GM12878 (cell line): ENCODE results near the gene ZBED3. TPM values are rescaled to one million over a fixed set of nuclear protein-coding genes. Genes with fewer than 3 reads are reported as not detected.

Source experiments
- DPF2 ChIP-seq: fragments of 450-650 bp; IDR thresholded peaks from 2 replicates; pipeline ENCODE4 v1.6.1; 2017; ENCODE audit warnings: mild to moderate bottlenecking
- FOXK2 ChIP-seq: fragments of 450-650 bp; IDR thresholded peaks from 2 replicates; pipeline ENCODE4 v1.6.1; 2017; ENCODE audit warnings: mild to moderate bottlenecking, moderate library complexity
- GATAD2B ChIP-seq: fragments of 450-650 bp; conservative IDR thresholded peaks from 2 replicates; pipeline ENCODE4 v1.6.1; 2017; ENCODE audit warnings: low read depth, mild to moderate bottlenecking, moderate library complexity
- HCFC1 ChIP-seq: fragments of 150-350 bp; IDR thresholded peaks from 2 replicates; pipeline ENCODE4 v1.6.1; 2014; ENCODE audit warnings: low read length
- HDAC6 ChIP-seq: fragments of 200-600 bp; sonication (generic); IDR thresholded peaks from one replicate; pipeline ENCODE4 v1.8.0; 2017; ENCODE audit warnings: antibody characterized with exemption; ENCODE audit not compliant: unreplicated experiment
- IRF4 ChIP-seq: IDR thresholded peaks from 2 replicates; pipeline ENCODE4 v1.6.1; 2011; ENCODE audit warnings: low read depth, low read length
- KAT2A ChIP-seq: conservative IDR thresholded peaks from 2 replicates; pipeline ENCODE4 v1.6.1; 2011; ENCODE audit warnings: low read depth, low read length; ENCODE audit not compliant: control insufficient read depth
- MEF2A ChIP-seq: IDR thresholded peaks from 2 replicates; pipeline ENCODE4 v1.6.1; 2011; ENCODE audit warnings: low read depth, mild to moderate bottlenecking, low read length, moderate library complexity; ENCODE audit not compliant: insufficient read depth
- MEF2B ChIP-seq: fragments of 450-650 bp; IDR thresholded peaks from 2 replicates; pipeline ENCODE4 v1.6.1; 2018; ENCODE audit warnings: mild to moderate bottlenecking, moderate library complexity; ENCODE audit not compliant: partially characterized antibody, poor library complexity, severe bottlenecking
- MYB ChIP-seq: fragments of 150-350 bp; IDR thresholded peaks from 2 replicates; pipeline ENCODE4 v1.6.1; 2014; ENCODE audit warnings: mild to moderate bottlenecking, low read depth, low read length, borderline replicate concordance
- NFXL1 ChIP-seq: fragments of 450-650 bp; IDR thresholded peaks from 2 replicates; pipeline ENCODE4 v1.6.1; 2017; ENCODE audit warnings: antibody characterized with exemption, mild to moderate bottlenecking, borderline replicate concordance
- NFYA ChIP-seq: IDR thresholded peaks from 2 replicates; pipeline ENCODE4 v1.6.1; 2011; ENCODE audit warnings: low read depth, mild to moderate bottlenecking, low read length, improper control_type of control experiment, borderline replicate concordance
- NRF1 ChIP-seq: conservative IDR thresholded peaks from 2 replicates; pipeline ENCODE4 v1.6.1; 2011; ENCODE audit warnings: mild to moderate bottlenecking, low read depth, low read length, improper control_type of control experiment
- PKNOX1 ChIP-seq: fragments of 450-650 bp; IDR thresholded peaks from 2 replicates; pipeline ENCODE4 v1.6.1; 2016; ENCODE audit warnings: mild to moderate bottlenecking
- POLR2AphosphoS5 ChIP-seq: IDR thresholded peaks from 2 replicates; pipeline ENCODE4 v1.6.1; 2011; ENCODE audit warnings: mild to moderate bottlenecking, low read length, inconsistent platforms
- RUNX3 ChIP-seq: IDR thresholded peaks from 2 replicates; pipeline ENCODE4 v1.6.1; 2012; ENCODE audit warnings: low read length, inconsistent platforms
- STAT1 ChIP-seq: fragments of 450-650 bp; conservative IDR thresholded peaks from 2 replicates; pipeline ENCODE4 v1.6.1; 2014; ENCODE audit warnings: antibody characterized with exemption, mild to moderate bottlenecking
- STAT3 ChIP-seq: IDR thresholded peaks from 2 replicates; pipeline ENCODE4 v1.6.1; 2011; ENCODE audit warnings: low read depth, low read length, improper control_type of control experiment
- SUPT20H ChIP-seq: IDR thresholded peaks from 2 replicates; pipeline ENCODE4 v1.6.1; 2011; ENCODE audit warnings: low read depth, mild to moderate bottlenecking, low read length, moderate library complexity, borderline replicate concordance; ENCODE audit not compliant: control insufficient read depth
- TARDBP ChIP-seq: IDR thresholded peaks from 2 replicates; pipeline ENCODE4 v1.6.1; 2016; ENCODE audit warnings: borderline replicate concordance
- TBL1XR1 ChIP-seq: IDR thresholded peaks from 2 replicates; pipeline ENCODE4 v1.6.1; 2012; ENCODE audit warnings: low read depth, low read length, improper control_type of control experiment
- USF1 ChIP-seq: IDR thresholded peaks from 2 replicates; pipeline ENCODE4 v1.6.1; 2011; ENCODE audit warnings: borderline replicate concordance, low read depth, mild to moderate bottlenecking, moderate library complexity, mixed read lengths, low read length; ENCODE audit not compliant: insufficient read depth; ENCODE audit errors: extremely low read length
- YY1 ChIP-seq: IDR thresholded peaks from 2 replicates; pipeline ENCODE4 v1.6.1; 2011; ENCODE audit warnings: low read depth, mild to moderate bottlenecking, low read length
- ZBTB40 ChIP-seq: fragments of 450-650 bp; IDR thresholded peaks from 2 replicates; pipeline ENCODE4 v1.6.1; 2016; ENCODE audit warnings: mild to moderate bottlenecking, moderate library complexity, borderline replicate concordance
- ZNF274 ChIP-seq: IDR thresholded peaks from one replicate; pipeline ENCODE4 v1.8.0; 2011; ENCODE audit not compliant: insufficient read length, insufficient read depth
- ZSCAN29 ChIP-seq: fragments of 450-650 bp; IDR thresholded peaks from 2 replicates; pipeline ENCODE4 v1.6.1; 2017; ENCODE audit warnings: mild to moderate bottlenecking, moderate library complexity
- polyA plus RNA-seq, 11 experiments: library from polyadenylated mRNA; depleted of rRNA in 4 of 11; unstranded in 6 of 11; stranded (reverse) in 5 of 11; fragments of >200 nt; fragmentation: Nextera tagmentation in 4 of 11; fragmentation: Illumina TruSeq in 1 of 11; extraction: Ambion mirVana in 4 of 11; extraction: Trizol in 1 of 11; gene quantifications; 1 replicate in 1 of 11; 2 replicates in 10 of 11; pipeline versions ENCODE4 v1.2.1 to v1.2.3, GENCODE V29; 2011 to 2016; ENCODE audit warnings: inconsistent platforms in 2 of 11, missing spikeins in 2 of 11, low read depth in 1 of 11
- total RNA-seq, 4 experiments: library from RNA; depleted of rRNA in 3 of 4; stranded (reverse); fragments of >200 nt in 3 of 4; fragmentation: Illumina TruSeq in 1 of 4; extraction: Trizol in 1 of 4; gene quantifications; 2 replicates each; pipeline versions ENCODE4 v1.2.1 to v1.2.3, GENCODE V29; 2013 to 2021

ZBED3 gene
- total and polyA plus RNA-seq, 10 of the 15 experiments (the other 5 are each of a cell fraction or from before 2014, with no cell fraction given) = 1.0 to 16.9 (median 2.5) TPM

GRCh38 chr5:77030097-77031071, 56.7 kb downstream of the ZBED3 start, which contains the start of gene AGGF1 (continued):
- TF ChIP-seq MYB (no peak), STAT1 (0 out of 2 replicates have a peak, but pooled peaks have one; percentile 7), NFYA (no peak), YY1 (peak; percentile 81), HCFC1 (peak; percentile 55), MEF2A (no peak), GATAD2B (peak; percentile 82), HDAC6 (no peak), MEF2B (no peak), SUPT20H (no peak), ZNF274 (no peak), NRF1 (no peak), DPF2 (0 out of 2 replicates have a peak, but pooled peaks have one; percentile 51), ZBTB40 (peak; percentile 92), RUNX3 (peak; percentile 55), KAT2A (no peak), USF1 (no peak), FOXK2 (no peak), NFXL1 (no peak), ZSCAN29 (no peak), PKNOX1 (peak; percentile 89), POLR2AphosphoS5 (peak; percentile 89), TARDBP (no peak), IRF4 (no peak), TBL1XR1 (no peak), STAT3 (no peak)
